ENCODE results near the gene OARD1. TPM values are rescaled to one million over a fixed set of nuclear protein-coding genes. Genes with fewer than 3 reads are reported as not detected.
"Not testable (repeated sequence)": the region's sequence is repeated elsewhere in the genome, so short reads cannot be mapped to it uniquely, and the experiment has no call there.

Gene OARD1
- total RNA-seq, 1 experiment from 2014 or later: 12.9 TPM

- H3K4me1 ChIP-seq (replicated peaks); DNase-seq (ENCODE audit: low read depth in 1 of 2, low spot score in 2 of 2); H3K9me3 ChIP-seq (replicated peaks); H3K4me3 ChIP-seq; H3K27ac ChIP-seq; H3K36me3 ChIP-seq; H3K27me3 ChIP-seq (replicated peaks): not testable (repeated sequence)
These were observed 56.3 kb downstream of the OARD1 start for GRCh38 chr6:41015860-41016259.

- H3K4me1 ChIP-seq (replicated peaks): no peaks in the 10 kb centered on the region
- no peak for DNase-seq (ENCODE audit: low read depth in 1 of 2, low spot score in 2 of 2)
- H3K36me3 ChIP-seq: no peaks in the 10 kb centered on the region
- no peak overlapping the region for H3K4me3 ChIP-seq
- H3K9me3 ChIP-seq (replicated peaks): no peaks in the 10 kb centered on the region
- no peak overlapping the region for H3K27ac ChIP-seq
- no peaks in the 10 kb centered on the region; the same call in 1 of the 2 replicates for H3K27me3 ChIP-seq (replicated peaks)
These were observed 57.4 kb downstream of the OARD1 start for GRCh38 chr6:41014780-41015179.

Other genes with a start within 250 kb of the OARD1 start
- 0.47 TPM in 1 of 2 replicates, not detected in the other for gene UNC5CL, start 33.1 kb downstream of the OARD1 start, total RNA-seq (2014; rRNA removed; shearing (Covaris generic))
- not detected in 2 replicates for gene TSPO2, start 29.9 kb downstream of the OARD1 start, total RNA-seq (2014; rRNA removed; shearing (Covaris generic))
- not detected in 2 replicates for gene APOBEC2, start 19.2 kb downstream of the OARD1 start, total RNA-seq (2014; rRNA removed; shearing (Covaris generic))
- gene NFYA, start 618 bp upstream of the OARD1 start, total RNA-seq (2014; rRNA removed; shearing (Covaris generic)): 6.5 and 14.9 TPM in 2 replicates
- not detected in 2 replicates for gene TREML1, start 82.0 kb upstream of the OARD1 start, total RNA-seq (2014; rRNA removed; shearing (Covaris generic))
- not detected in 2 replicates for gene TREM2, start 90.8 kb upstream of the OARD1 start, total RNA-seq (2014; rRNA removed; shearing (Covaris generic))
- gene TREML2, start 128.8 kb upstream of the OARD1 start, total RNA-seq (2014; rRNA removed; shearing (Covaris generic)): not detected in 2 replicates
- gene TREML4, start 156.0 kb upstream of the OARD1 start, total RNA-seq (2014; rRNA removed; shearing (Covaris generic)): not detected in 2 replicates
- gene TREM1, start 214.3 kb upstream of the OARD1 start, total RNA-seq (2014; rRNA removed; shearing (Covaris generic)): not detected in 2 replicates

Measured in SJSA1 (cell line).